Measurements from ENCODE around the gene PTPRO. TPM values are rescaled to one million over a fixed set of nuclear protein-coding genes. Genes with fewer than 3 reads are reported as not detected.
A peak's percentile ranks its signal among the peaks of the same experiment; 100 is the strongest.

PTPRO gene
- 0.72 and 0.78 TPM in 2 replicates for total RNA-seq (2014; rRNA removed; shearing (Covaris generic))

GRCh38 chr12:15322164-15323061 lies at the start of gene PTPRO:
Gene PTPRO, plus strand, starts transcription at chr12:15322508.
- peak; percentile 9 for DNase-seq (ENCODE audit: low read depth)

- DNase-seq (ENCODE audit: low read depth) = no peak
Measured at GRCh38 chr12:15273896-15274295, 48.4 kb upstream of the PTPRO start.

GRCh38 chr12:15274561-15274967 lies 47.7 kb upstream of the PTPRO start:
- DNase-seq (ENCODE audit: low read depth) = no peak

- peak; percentile 49 for DNase-seq (ENCODE audit: low read depth)
Measured at GRCh38 chr12:15276088-15276698, 46.1 kb upstream of the PTPRO start.

GRCh38 chr12:15278816-15279658 lies 43.3 kb upstream of the PTPRO start:
- peak; percentile 93 for DNase-seq (ENCODE audit: low read depth)

GRCh38 chr12:15280930-15281329 lies 41.4 kb upstream of the PTPRO start:
- DNase-seq (ENCODE audit: low read depth) = no peak

GRCh38 chr12:15289192-15289591 lies 33.1 kb upstream of the PTPRO start:
- DNase-seq (ENCODE audit: low read depth) = peak; percentile 63

- no peak for DNase-seq (ENCODE audit: low read depth)
Measured at GRCh38 chr12:15293731-15294130, 28.6 kb upstream of the PTPRO start.

- DNase-seq (ENCODE audit: low read depth) = no peak
Measured at GRCh38 chr12:15299947-15300346, 22.4 kb upstream of the PTPRO start.

- no peak for DNase-seq (ENCODE audit: low read depth)
Measured at GRCh38 chr12:15304296-15304695, 18.0 kb upstream of the PTPRO start.

- no peak for DNase-seq (ENCODE audit: low read depth)
Measured at GRCh38 chr12:15306605-15307004, 15.7 kb upstream of the PTPRO start.

GRCh38 chr12:15307079-15307478 lies 15.2 kb upstream of the PTPRO start:
- no peak for DNase-seq (ENCODE audit: low read depth)

GRCh38 chr12:15318841-15319240 lies 3.5 kb upstream of the PTPRO start:
- DNase-seq (ENCODE audit: low read depth) = no peak

- DNase-seq (ENCODE audit: low read depth) = no peak
Measured at GRCh38 chr12:15320881-15321280, 1.4 kb upstream of the PTPRO start.

GRCh38 chr12:15323480-15323879 lies 1.2 kb downstream of the PTPRO start:
- DNase-seq (ENCODE audit: low read depth) = no peak

- no peak for DNase-seq (ENCODE audit: low read depth)
Measured at GRCh38 chr12:15329891-15330290, 7.6 kb downstream of the PTPRO start.

GRCh38 chr12:15334225-15334624 lies 11.9 kb downstream of the PTPRO start:
- no peak for DNase-seq (ENCODE audit: low read depth)

GRCh38 chr12:15335959-15336358 lies 13.7 kb downstream of the PTPRO start:
- DNase-seq (ENCODE audit: low read depth) = no peak

- DNase-seq (ENCODE audit: low read depth) = peak; percentile 34
Measured at GRCh38 chr12:15336768-15337553, 14.7 kb downstream of the PTPRO start.

GRCh38 chr12:15341371-15341770 lies 19.1 kb downstream of the PTPRO start:
- DNase-seq (ENCODE audit: low read depth) = no peak

GRCh38 chr12:15344561-15344960 lies 22.3 kb downstream of the PTPRO start:
- DNase-seq (ENCODE audit: low read depth) = no peak

All from RPMI7951 (cell line).